Activated T-helper 2 cell treated with anti-CD3 and anti-CD28 coated beads, Interferon-gamma antibody, Interleukin-2, Interleukin-4, amounts not matched to agents 10 μg/mL and 5 μg/mL and 100 μg/mL, durations not matched to agents 14 hours and 24 hours and 36 hours (primary cell): ENCODE results near the gene SFR1. TPM values are rescaled to one million over a fixed set of nuclear protein-coding genes. Genes with fewer than 3 reads are reported as not detected.
"Not testable (repeated sequence)": the region's sequence is repeated elsewhere in the genome, so short reads cannot be mapped to it uniquely, and the experiment has no call there.

Source experiments
- DNase-seq: peaks from one replicate; pipeline ENCODE4 v3.0.0; 2021; ENCODE audit warnings: low spot score
- H3K27ac Mint-ChIP-seq: one replicate; pipeline ENCODE4 v1.8.0; 2021; ENCODE audit warnings: mixed read lengths
- H3K27me3 Mint-ChIP-seq: one replicate; pipeline ENCODE4 v1.8.0; 2021; ENCODE audit warnings: low read depth, mixed read lengths
- H3K36me3 Mint-ChIP-seq: one replicate; pipeline ENCODE4 v1.8.0; 2021; ENCODE audit warnings: low read depth, mixed read lengths
- H3K4me1 Mint-ChIP-seq: one replicate; pipeline ENCODE4 v1.8.0; 2021; ENCODE audit warnings: low read depth, mixed read lengths
- H3K4me3 Mint-ChIP-seq: one replicate; pipeline ENCODE4 v1.8.0; 2021; ENCODE audit warnings: low read depth, mild to moderate bottlenecking, moderate library complexity, mixed read lengths
- H3K9me3 Mint-ChIP-seq: one replicate; pipeline ENCODE4 v1.8.0; 2021; ENCODE audit warnings: mixed read lengths
- intact Hi-C: fragments of 100-400 bp; cut with micrococcal nuclease; formaldehyde crosslinking; loops from one replicate; pipeline ENCODE4 v1.15.1; 2023
- total RNA-seq: library from RNA; stranded (reverse); gene quantifications from 2 replicates; pipeline ENCODE4 v1.2.3, GENCODE V29; 2022

SFR1 gene
- total RNA-seq, 1 donor from 2014 or later, result 12.0 TPM

- no peak for DNase-seq
- no peak overlapping the region for H3K27ac Mint-ChIP-seq
- H3K9me3 Mint-ChIP-seq, result peaks cover 17% of the 10 kb centered on the region
- H3K4me1 Mint-ChIP-seq, result no peaks in the 10 kb centered on the region
- H3K4me3 Mint-ChIP-seq, result no peak overlapping the region
- H3K36me3 Mint-ChIP-seq, result no peaks in the 10 kb centered on the region
- intact Hi-C loops, result no loop called here
- H3K27me3 Mint-ChIP-seq, result peaks cover 50% of the 10 kb centered on the region
Measured at GRCh38 chr10:104146882-104147281, 24.9 kb downstream of the SFR1 start.

- intact Hi-C loops, result no loop called here
- Mint-ChIP-seq H3K4me3 (no peak overlapping the region), H3K27ac (no peak overlapping the region), H3K27me3 (peaks cover 42% of the 10 kb centered on the region), H3K36me3 (no peaks in the 10 kb centered on the region), H3K9me3 (peaks cover 25% of the 10 kb centered on the region), H3K4me1 (no peaks in the 10 kb centered on the region)
- DNase-seq, result no peak
Measured at GRCh38 chr10:104150139-104150538, 28.2 kb downstream of the SFR1 start.

- no peaks in the 10 kb centered on the region for H3K36me3 Mint-ChIP-seq
- no peak for DNase-seq
- peaks cover 39% of the 10 kb centered on the region for H3K27me3 Mint-ChIP-seq
- no peak overlapping the region for H3K27ac Mint-ChIP-seq
- peaks cover 25% of the 10 kb centered on the region for H3K9me3 Mint-ChIP-seq
- intact Hi-C loops, result no loop called here
- H3K4me3 Mint-ChIP-seq, result no peak overlapping the region
- H3K4me1 Mint-ChIP-seq, result no peaks in the 10 kb centered on the region
Measured at GRCh38 chr10:104151737-104152136, 29.8 kb downstream of the SFR1 start.

- Mint-ChIP-seq H3K4me1 (no peaks in the 10 kb centered on the region), H3K27me3 (peaks cover 36% of the 10 kb centered on the region), H3K27ac (no peak overlapping the region), H3K36me3 (no peaks in the 10 kb centered on the region), H3K4me3 (no peak overlapping the region), H3K9me3 (peaks cover 20% of the 10 kb centered on the region)
- DNase-seq, result no peak
- intact Hi-C loops, result no loop called here
Measured at GRCh38 chr10:104155591-104155990, 33.6 kb downstream of the SFR1 start.

GRCh38 chr10:104170610-104171254 lies 48.8 kb downstream of the SFR1 start:
- Mint-ChIP-seq H3K4me1 (peaks cover 5% of the 10 kb centered on the region), H3K4me3 (no peak overlapping the region), H3K36me3 (no peaks in the 10 kb centered on the region), H3K27ac (no peak overlapping the region), H3K27me3 (peaks cover 46% of the 10 kb centered on the region), H3K9me3 (peaks cover 14% of the 10 kb centered on the region)
- intact Hi-C loops, result no loop called here
- DNase-seq, result no peak

- intact Hi-C loops, H3K27ac Mint-ChIP-seq, H3K4me3 Mint-ChIP-seq, DNase-seq, H3K4me1 Mint-ChIP-seq, H3K36me3 Mint-ChIP-seq: not testable (repeated sequence)
- Mint-ChIP-seq H3K9me3 (peaks cover 14% of the 10 kb centered on the region), H3K27me3 (peaks cover 40% of the 10 kb centered on the region)
Measured at GRCh38 chr10:104174136-104174535, 52.2 kb downstream of the SFR1 start.

Other genes with a start within 250 kb of the SFR1 start
- gene STN1, start 204.0 kb upstream of the SFR1 start, total RNA-seq, result 21.7 and 25.1 TPM in 2 replicates
- 25.2 and 26.7 TPM in 2 replicates for gene SLK, start 155.0 kb upstream of the SFR1 start, total RNA-seq
- not detected in 2 replicates for gene COL17A1, start 36.3 kb upstream of the SFR1 start, total RNA-seq
- 0.07 TPM in 1 of 2 replicates, not detected in the other for gene CFAP43, start 110.2 kb downstream of the SFR1 start, total RNA-seq
- 168 and 174 TPM in 2 replicates for gene GSTO1, start 132.7 kb downstream of the SFR1 start, total RNA-seq
- 0.57 and 1.4 TPM in 2 replicates for gene GSTO2, start 147.0 kb downstream of the SFR1 start, total RNA-seq
- 17.1 and 18.8 TPM in 2 replicates for gene ITPRIP, start 216.3 kb downstream of the SFR1 start, total RNA-seq
- gene CFAP58, start 231.7 kb downstream of the SFR1 start, total RNA-seq, result 0.57 and 1.1 TPM in 2 replicates